ENCODE data around the gene SLC6A12.

Gene SLC6A12

DNA sequence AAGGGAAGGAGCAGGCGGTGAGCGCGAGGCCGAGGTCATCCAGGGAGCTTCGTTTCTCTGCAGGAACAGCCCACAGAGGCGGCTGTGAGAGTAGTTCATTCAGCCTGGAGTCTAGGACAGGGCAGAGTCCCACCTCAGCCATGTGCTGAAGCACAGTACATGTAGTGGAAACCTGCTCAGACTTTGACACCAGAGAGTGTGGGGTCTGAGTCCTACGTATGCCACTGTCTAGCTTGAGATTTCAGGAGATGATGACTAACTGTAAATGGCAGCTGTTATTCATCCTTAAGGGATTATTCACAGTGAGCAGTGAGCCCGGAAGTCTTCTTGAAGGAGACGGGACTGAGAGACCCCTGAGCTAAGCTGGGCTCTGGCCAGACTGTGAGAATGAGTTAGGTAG, 49.6 kb upstream of the SLC6A12 start:
- no peaks in the 10 kb centered on the region for H3K9me3 ChIP-seq (ENCODE audit: control insufficient read depth, insufficient read depth, low read depth, low read length)
- CTCF ChIA-PET, result no interaction called here
- H3K4me3 ChIP-seq (ENCODE audit: low read depth, low read length), result no peak overlapping the region
- no peaks in the 10 kb centered on the region for H3K4me1 ChIP-seq (ENCODE audit: control insufficient read depth, insufficient read depth, low read length)
- no peak overlapping the region for H3K27ac ChIP-seq (ENCODE audit: extremely low read depth, low read depth, low read length)
- POLR2A ChIA-PET, result no interaction called here
- TF ChIP-seq ZNF274 (IDR thresholded peaks at IDR 0.05; ENCODE audit: low read length), result no peak
- TF ChIP-seq ZNF274 (tag by site-specific recombination; IDR thresholded peaks at IDR 0.05; ENCODE audit: borderline replicate concordance), result no peak
- TF ChIP-seq ZFP3 (tag by site-specific recombination; IDR thresholded peaks at IDR 0.05; ENCODE audit: low read depth), result no peak
- TF ChIP-seq ZNF223 (tag by site-specific recombination; IDR thresholded peaks at IDR 0.05), result no peak
- no peak for TF ChIP-seq YY1 (tag by site-specific recombination; IDR thresholded peaks at IDR 0.05)
- no peak for TF ChIP-seq GLIS2 (tag by site-specific recombination; IDR thresholded peaks at IDR 0.05)
- no peak for TF ChIP-seq OVOL3 (tag by site-specific recombination; IDR thresholded peaks at IDR 0.05)
- TF ChIP-seq, protein P1, sequence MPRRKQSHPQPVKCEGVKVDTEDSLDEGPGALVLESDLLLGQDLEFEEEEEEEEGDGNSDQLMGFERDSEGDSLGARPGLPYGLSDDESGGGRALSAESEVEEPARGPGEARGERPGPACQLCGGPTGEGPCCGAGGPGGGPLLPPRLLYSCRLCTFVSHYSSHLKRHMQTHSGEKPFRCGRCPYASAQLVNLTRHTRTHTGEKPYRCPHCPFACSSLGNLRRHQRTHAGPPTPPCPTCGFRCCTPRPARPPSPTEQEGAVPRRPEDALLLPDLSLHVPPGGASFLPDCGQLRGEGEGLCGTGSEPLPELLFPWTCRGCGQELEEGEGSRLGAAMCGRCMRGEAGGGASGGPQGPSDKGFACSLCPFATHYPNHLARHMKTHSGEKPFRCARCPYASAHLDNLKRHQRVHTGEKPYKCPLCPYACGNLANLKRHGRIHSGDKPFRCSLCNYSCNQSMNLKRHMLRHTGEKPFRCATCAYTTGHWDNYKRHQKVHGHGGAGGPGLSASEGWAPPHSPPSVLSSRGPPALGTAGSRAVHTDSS (tag by site-specific recombination; IDR thresholded peaks at IDR 0.05), result no peak
- no peak for TF ChIP-seq ZNF521 (tag by site-specific recombination; IDR thresholded peaks at IDR 0.05)
- TF ChIP-seq ZNF426 (tag by site-specific recombination; IDR thresholded peaks at IDR 0.05), result no peak
- TF ChIP-seq ZBTB21 (tag by site-specific recombination; IDR thresholded peaks at IDR 0.05), result no peak
- no peak for TF ChIP-seq ZNF350 (tag by site-specific recombination; IDR thresholded peaks at IDR 0.05)
- no peaks in the 10 kb centered on the region for H3K36me3 ChIP-seq (ENCODE audit: control insufficient read depth in 2 of 2, insufficient read depth in 1 of 2, low read length in 2 of 2)

DNA sequence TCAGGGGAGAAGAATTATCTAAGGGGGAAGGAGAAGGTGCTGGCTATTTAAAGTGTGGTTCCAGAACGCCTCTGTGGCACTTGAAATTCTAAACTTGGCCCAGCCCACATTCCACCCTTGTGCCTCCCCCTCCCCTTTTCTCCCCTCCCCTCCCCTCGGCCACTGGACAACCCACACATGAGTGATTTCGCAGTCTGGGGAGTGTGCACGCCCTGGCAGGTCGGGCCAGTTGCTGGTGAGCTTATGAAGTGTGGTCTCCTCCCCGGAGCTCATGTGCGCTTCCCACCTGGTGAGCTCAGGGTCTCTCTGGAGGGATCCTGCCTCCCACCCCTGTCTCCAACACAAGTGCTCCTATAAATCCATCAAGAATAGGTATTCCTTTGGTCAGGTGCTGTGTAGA, 48.9 kb upstream of the SLC6A12 start, which contains the start of gene SLC6A13:
TSS of gene SLC6A13 (minus strand) at position 20 of the 400 bp plus-strand sequence. CDS start 2,784 bp downstream, outside the sequence.
- Histone ChIP-seq H3K27ac (ENCODE audit: extremely low read depth, low read depth, low read length) (no peak within 1 kb of the TSS), H3K9me3 (ENCODE audit: control insufficient read depth, insufficient read depth, low read depth, low read length) (no peaks in the 10 kb centered on the region), H3K36me3 (ENCODE audit: control insufficient read depth in 2 of 2, insufficient read depth in 1 of 2, low read length in 2 of 2) (no peaks in the 10 kb centered on the region), H3K4me3 (ENCODE audit: low read depth, low read length) (no peak within 1 kb of the TSS), H3K4me1 (ENCODE audit: control insufficient read depth, insufficient read depth, low read length) (no peaks in the 10 kb centered on the region)
- ChIA-PET POLR2A (no interaction called here), CTCF (interaction anchor here (0.6 to 1.0 kb wide), 2 partner anchors 8 to 285 kb away, joined by 3 read pairs; no protein-coding TSS in a partner anchor)
- TF ChIP-seq EGR2 (tag by site-specific recombination; IDR thresholded peaks at IDR 0.05; ENCODE audit: low read depth) (peak; percentile 89), ZFHX2 (tag by site-specific recombination; conservative IDR thresholded peaks at IDR 0.05) (peak; percentile 77), ZNF292 (tag by site-specific recombination; IDR thresholded peaks at IDR 0.05; ENCODE audit: borderline replicate concordance, low read depth) (no peak), ZNF354C (tag by site-specific recombination; IDR thresholded peaks at IDR 0.05; ENCODE audit: borderline replicate concordance, low read depth) (no peak)

DNA sequence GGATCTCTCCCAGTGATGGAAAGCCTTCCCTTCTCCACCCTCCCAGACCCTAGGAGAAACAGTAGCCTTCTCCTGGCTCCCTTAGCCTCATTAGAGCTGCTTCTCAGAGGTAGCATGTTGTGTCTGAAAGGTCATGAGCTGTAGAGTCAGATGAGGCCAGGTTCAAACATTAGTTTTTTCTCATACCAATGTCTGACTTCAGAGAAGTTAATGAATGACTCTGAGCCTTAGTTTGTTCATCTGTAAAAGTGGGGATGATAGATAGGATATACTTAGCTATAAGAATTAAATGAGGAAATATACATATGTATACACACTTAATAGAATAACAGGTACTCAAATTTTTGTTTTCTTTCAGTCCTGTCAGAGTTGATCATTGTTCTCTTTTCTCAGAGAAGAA, 48.2 kb upstream of the SLC6A12 start:
- Histone ChIP-seq H3K4me1 (ENCODE audit: control insufficient read depth, insufficient read depth, low read length) (no peaks in the 10 kb centered on the region), H3K27ac (ENCODE audit: extremely low read depth, low read depth, low read length) (no peak overlapping the region), H3K4me3 (ENCODE audit: low read depth, low read length) (no peak overlapping the region), H3K9me3 (ENCODE audit: control insufficient read depth, insufficient read depth, low read depth, low read length) (no peaks in the 10 kb centered on the region), H3K36me3 (ENCODE audit: control insufficient read depth in 2 of 2, insufficient read depth in 1 of 2, low read length in 2 of 2) (no peaks in the 10 kb centered on the region)
- ChIA-PET CTCF (interaction anchor here (0.5 to 1.0 kb wide), 3 partner anchors 8 to 285 kb away, joined by 3 read pairs; no protein-coding TSS in a partner anchor), POLR2A (no interaction called here)
- no peak for TF ChIP-seq ZNF324 (tag by site-specific recombination; IDR thresholded peaks at IDR 0.05)
- TF ChIP-seq, protein P2, sequence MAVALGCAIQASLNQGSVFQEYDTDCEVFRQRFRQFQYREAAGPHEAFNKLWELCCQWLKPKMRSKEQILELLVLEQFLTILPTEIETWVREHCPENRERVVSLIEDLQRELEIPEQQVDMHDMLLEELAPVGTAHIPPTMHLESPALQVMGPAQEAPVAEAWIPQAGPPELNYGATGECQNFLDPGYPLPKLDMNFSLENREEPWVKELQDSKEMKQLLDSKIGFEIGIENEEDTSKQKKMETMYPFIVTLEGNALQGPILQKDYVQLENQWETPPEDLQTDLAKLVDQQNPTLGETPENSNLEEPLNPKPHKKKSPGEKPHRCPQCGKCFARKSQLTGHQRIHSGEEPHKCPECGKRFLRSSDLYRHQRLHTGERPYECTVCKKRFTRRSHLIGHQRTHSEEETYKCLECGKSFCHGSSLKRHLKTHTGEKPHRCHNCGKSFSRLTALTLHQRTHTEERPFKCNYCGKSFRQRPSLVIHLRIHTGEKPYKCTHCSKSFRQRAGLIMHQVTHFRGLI (tag by site-specific recombination; IDR thresholded peaks at IDR 0.05), result no peak
- no peak for TF ChIP-seq ZNF548 (tag by site-specific recombination; IDR thresholded peaks at IDR 0.05)
- no peak for TF ChIP-seq ZNF660 (tag by site-specific recombination; IDR thresholded peaks at IDR 0.05)
- TF ChIP-seq ZNF792 (tag by site-specific recombination; IDR thresholded peaks at IDR 0.05), result no peak
- TF ChIP-seq ZNF510 (tag by site-specific recombination; IDR thresholded peaks at IDR 0.05; ENCODE audit: insufficient replicate concordance), result no peak
- no peak for TF ChIP-seq WT1 (tag by site-specific recombination; IDR thresholded peaks at IDR 0.05)
- TF ChIP-seq ZNF837 (tag by site-specific recombination; IDR thresholded peaks at IDR 0.05), result no peak
- TF ChIP-seq ZNF600 (tag by site-specific recombination; IDR thresholded peaks at IDR 0.05), result no peak
- TF ChIP-seq, protein P3, sequence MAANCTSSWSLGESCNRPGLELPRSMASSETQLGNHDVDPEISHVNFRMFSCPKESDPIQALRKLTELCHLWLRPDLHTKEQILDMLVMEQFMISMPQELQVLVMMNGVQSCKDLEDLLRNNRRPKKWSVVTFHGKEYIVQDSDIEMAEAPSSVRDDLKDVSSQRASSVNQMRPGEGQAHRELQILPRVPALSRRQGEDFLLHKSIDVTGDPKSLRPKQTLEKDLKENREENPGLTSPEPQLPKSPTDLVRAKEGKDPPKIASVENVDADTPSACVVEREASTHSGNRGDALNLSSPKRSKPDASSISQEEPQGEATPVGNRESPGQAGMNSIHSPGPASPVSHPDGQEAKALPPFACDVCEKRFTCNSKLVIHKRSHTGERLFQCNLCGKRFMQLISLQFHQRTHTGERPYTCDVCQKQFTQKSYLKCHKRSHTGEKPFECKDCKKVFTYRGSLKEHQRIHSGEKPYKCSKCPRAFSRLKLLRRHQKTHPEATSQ (tag by site-specific recombination; IDR thresholded peaks at IDR 0.05), result no peak
- no peak for TF ChIP-seq SP7 (tag by site-specific recombination; IDR thresholded peaks at IDR 0.05)
